Keratinocyte (primary cell): ENCODE results near the gene TRIB2. TPM values are rescaled to one million over a fixed set of nuclear protein-coding genes. Genes with fewer than 3 reads are reported as not detected.

Source experiments
- DNase-seq: peaks from one replicate; pipeline ENCODE4 v3.0.0-alpha.2; 2011; ENCODE audit warnings: low read depth, missing footprints, low spot score
- FAIRE-seq: peaks from 2 replicates; lab custom pipeline; 2011; peaks lifted over from hg19 to GRCh38; lab: Jason Lieb, UNC
- H2AFZ ChIP-seq: 2 replicates; pipeline ENCODE4 v1.6.0; 2012; ENCODE audit warnings: low read length, control low read depth, inconsistent platforms; ENCODE audit not compliant: control insufficient read depth
- H3K27ac ChIP-seq: 2 replicates; pipeline ENCODE4 v1.5.1; 2011; ENCODE audit warnings: low read length; ENCODE audit not compliant: control insufficient read depth, insufficient read depth
- H3K27me3 ChIP-seq: 3 replicates; pipeline ENCODE4 v1.6.0; 2011; ENCODE audit warnings: low read length; ENCODE audit not compliant: control insufficient read depth, insufficient read depth; ENCODE audit errors: extremely low read depth
- H3K36me3 ChIP-seq, 2 experiments: 2 replicates in 1 of 2; 3 replicates in 1 of 2; pipeline ENCODE4 v1.5.1; 2011; ENCODE audit warnings: low read length in 2 of 2, mild to moderate bottlenecking in 1 of 2; ENCODE audit not compliant: control insufficient read depth in 2 of 2, insufficient read depth in 2 of 2; ENCODE audit errors: extremely low read depth in 1 of 2
- H3K4me1 ChIP-seq: 3 replicates; pipeline ENCODE4 v1.5.1; 2011; ENCODE audit warnings: low read length; ENCODE audit not compliant: control insufficient read depth, insufficient read depth; ENCODE audit errors: extremely low read depth
- H3K4me2 ChIP-seq: 3 replicates; pipeline ENCODE4 v1.6.0; 2011; ENCODE audit warnings: low read depth, low read length; ENCODE audit not compliant: control insufficient read depth, insufficient read depth; ENCODE audit errors: extremely low read depth
- H3K4me3 ChIP-seq, 3 experiments: fragments of 200-600 bp in 1 of 3; sonication (generic) in 1 of 3; 2 replicates in 2 of 3; 3 replicates in 1 of 3; pipeline ENCODE4 v1.5.1; 2011 to 2016; ENCODE audit warnings: low read length in 3 of 3, mild to moderate bottlenecking in 3 of 3, control low read depth in 2 of 3, inconsistent platforms in 1 of 3, low read depth in 1 of 3, mixed read lengths in 1 of 3, mixed run types in 1 of 3, moderate library complexity in 1 of 3; ENCODE audit not compliant: control insufficient read depth in 2 of 3, insufficient read depth in 2 of 3; ENCODE audit errors: extremely low read depth in 1 of 3
- H3K79me2 ChIP-seq: 2 replicates; pipeline ENCODE4 v1.6.0; 2012; ENCODE audit warnings: low read length; ENCODE audit not compliant: control insufficient read depth, insufficient read depth
- H3K9ac ChIP-seq: 3 replicates; pipeline ENCODE4 v1.6.0; 2011; ENCODE audit warnings: low read length; ENCODE audit not compliant: control insufficient read depth, insufficient read depth; ENCODE audit errors: extremely low read depth
- H3K9me1 ChIP-seq: 3 replicates; pipeline ENCODE4 v1.6.0; 2011; ENCODE audit warnings: low read length; ENCODE audit not compliant: control insufficient read depth, insufficient read depth; ENCODE audit errors: extremely low read depth
- H3K9me3 ChIP-seq: 2 replicates; pipeline ENCODE4 v1.5.1; 2012; ENCODE audit warnings: low read depth, low read length; ENCODE audit not compliant: control insufficient read depth
- H4K20me1 ChIP-seq: 3 replicates; pipeline ENCODE4 v1.6.0; 2011; ENCODE audit warnings: low read length; ENCODE audit not compliant: control insufficient read depth, insufficient read depth; ENCODE audit errors: extremely low read depth
- CTCF ChIP-seq, 3 experiments: IDR thresholded peaks in 1 of 3; conservative IDR thresholded peaks in 1 of 3; optimal IDR thresholded peaks in 1 of 3; 2 replicates in 2 of 3; 3 replicates in 1 of 3; pipeline versions ENCODE3 to v1.5.1; 2011; ENCODE audit warnings: low read length in 3 of 3, mild to moderate bottlenecking in 3 of 3, moderate library complexity in 2 of 3, control low read depth in 1 of 3, inconsistent platforms in 1 of 3; ENCODE audit not compliant: insufficient read depth in 2 of 3; ENCODE audit errors: extremely low read depth in 1 of 3
- EZH2 ChIP-seq: IDR thresholded peaks from one replicate; pipeline ENCODE4 v1.6.1; 2012; ENCODE audit warnings: inconsistent platforms, mild to moderate bottlenecking, low read length, moderate library complexity
- dilution Hi-C: fragments of 300-500 bp; cut with MboI; formaldehyde crosslinking; loops from one replicate; pipeline ENCODE4 v1.7.0; 2020; ENCODE audit warnings: low sequenced_read_pairs; ENCODE audit not compliant: extremely low pct_ligation_motif_present
- polyA plus RNA-seq, 5 experiments: library from polyadenylated mRNA; depleted of rRNA in 3 of 5; stranded (reverse) in 3 of 5; stranded (forward) in 1 of 5; unstranded in 1 of 5; fragments of >200 nt; gene quantifications; 1 replicate in 1 of 5; 2 replicates in 3 of 5; 3 replicates in 1 of 5; pipeline versions ENCODE4 v1.2.1 to v1.2.3, GENCODE V29; 2011 to 2012; ENCODE audit warnings: missing spikeins in 2 of 5, low read depth in 1 of 5, low replicate concordance in 1 of 5

Gene TRIB2
- polyA plus RNA-seq, 1 donor (not counting 4 experiments of a cell fraction or from before 2014, with no cell fraction given) = 7.7 TPM

GRCh38 chr2:12708508-12709206 is 8.1 kb upstream of the TRIB2 start:
- no peaks in the 10 kb centered on the region for H3K9me1 ChIP-seq
- no peaks in the 10 kb centered on the region for H4K20me1 ChIP-seq
- H3K27ac ChIP-seq = no peak overlapping the region
- no peak overlapping the region for H2AFZ ChIP-seq
- no peak overlapping the region for H3K9ac ChIP-seq
- H3K9me3 ChIP-seq = no peaks in the 10 kb centered on the region
- FAIRE-seq (no peak), DNase-seq (no peak)
- TF ChIP-seq EZH2 (no peak), CTCF (optimal IDR thresholded peaks at IDR 0.05 in 1 of 3, IDR thresholded peaks at IDR 0.05 in 1 of 3, conservative IDR thresholded peaks at IDR 0.05 in 1 of 3; ENCODE audit: extremely low read depth in 1 of 3, insufficient read depth in 2 of 3, low read length in 3 of 3) (no peak)
- no peaks in the 10 kb centered on the region for H3K27me3 ChIP-seq
- peaks cover 2% of the 10 kb centered on the region for H3K4me1 ChIP-seq
- dilution Hi-C loops = no loop called here
- no peak overlapping the region for H3K4me3 ChIP-seq
- H3K4me2 ChIP-seq = no peak overlapping the region
- H3K36me3 ChIP-seq = no peaks in the 10 kb centered on the region
- H3K79me2 ChIP-seq = no peaks in the 10 kb centered on the region

DNA sequence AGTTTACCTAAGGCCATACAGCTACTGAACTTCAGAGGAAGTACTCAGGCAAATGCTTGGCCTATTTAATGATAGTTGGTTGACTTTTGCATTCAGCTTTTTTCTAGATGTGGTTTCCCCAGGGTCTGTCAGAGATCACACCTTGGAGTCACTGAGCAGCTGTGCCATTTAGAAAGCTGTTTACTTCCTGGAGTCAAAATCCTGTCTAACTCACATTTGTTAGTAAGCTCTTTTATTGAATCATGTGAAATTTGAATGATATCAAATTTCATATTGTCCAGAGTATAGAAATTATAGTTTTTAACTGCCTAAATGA is 7.6 kb upstream of the TRIB2 start:
- H3K4me3 ChIP-seq = no peak overlapping the region
- dilution Hi-C loops = no loop called here
- H3K36me3 ChIP-seq = no peaks in the 10 kb centered on the region
- no peaks in the 10 kb centered on the region for H3K9me3 ChIP-seq
- H3K9me1 ChIP-seq = no peaks in the 10 kb centered on the region
- H3K27me3 ChIP-seq = no peaks in the 10 kb centered on the region
- H4K20me1 ChIP-seq = no peaks in the 10 kb centered on the region
- H3K4me1 ChIP-seq = peaks cover under 1% of the 10 kb centered on the region
- no peak overlapping the region for H3K9ac ChIP-seq
- FAIRE-seq = no peak
- no peak overlapping the region for H3K4me2 ChIP-seq
- H3K27ac ChIP-seq = no peak overlapping the region
- H3K79me2 ChIP-seq = no peaks in the 10 kb centered on the region
- no peak for DNase-seq
- TF ChIP-seq EZH2 (no peak), CTCF (optimal IDR thresholded peaks at IDR 0.05 in 1 of 3, IDR thresholded peaks at IDR 0.05 in 1 of 3, conservative IDR thresholded peaks at IDR 0.05 in 1 of 3; ENCODE audit: extremely low read depth in 1 of 3, insufficient read depth in 2 of 3, low read length in 3 of 3) (no peak)
- H2AFZ ChIP-seq = no peak overlapping the region
